GM23338 (cell line): ENCODE measurements around the gene NPC1. TPM values are rescaled to one million over a fixed set of nuclear protein-coding genes. Genes with fewer than 3 reads are reported as not detected.

Experiments used
- ATAC-seq: fragments of 200-7000 bp; cut with Tn5 transposase; 3 replicates; pipeline ENCODE4 v1.9.1; 2020
- DNase-seq: peaks from one replicate; pipeline ENCODE4 v3.0.0-alpha.2; 2015; ENCODE audit warnings: low spot score
- H2AFZ ChIP-seq: fragments of 200-600 bp; sonication (generic); 2 replicates; pipeline ENCODE4 v1.8.0; 2016; ENCODE audit warnings: antibody characterized with exemption, mild to moderate bottlenecking, moderate library complexity
- H3F3A ChIP-seq: fragments of 200-600 bp; sonication (generic); replicated peaks from 2 replicates; pipeline ENCODE4 v1.8.0; 2017; ENCODE audit warnings: antibody characterized with exemption, mixed run types, low read depth
- H3K27ac ChIP-seq: fragments of 200-600 bp; sonication (generic); 2 replicates; pipeline ENCODE4 v1.6.1; 2016; ENCODE audit warnings: low read depth
- H3K27me3 ChIP-seq: fragments of 200-600 bp; sonication (generic); 2 replicates; pipeline ENCODE4 v1.8.0; 2016; ENCODE audit warnings: mild to moderate bottlenecking, mixed run types, moderate library complexity; ENCODE audit not compliant: insufficient read depth
- H3K36me3 ChIP-seq: fragments of 200-600 bp; sonication (generic); 2 replicates; pipeline ENCODE4 v1.8.0; 2016; ENCODE audit warnings: mild to moderate bottlenecking; ENCODE audit not compliant: insufficient read depth
- H3K4me1 ChIP-seq: fragments of 200-600 bp; sonication (generic); 2 replicates; pipeline ENCODE4 v1.8.0; 2016; ENCODE audit warnings: mild to moderate bottlenecking, moderate library complexity; ENCODE audit not compliant: insufficient read depth
- H3K4me2 ChIP-seq: fragments of 200-600 bp; sonication (generic); 2 replicates; pipeline ENCODE4 v1.7.1; 2017; ENCODE audit warnings: mixed run types
- H3K4me3 ChIP-seq: fragments of 200-600 bp; sonication (generic); 2 replicates; pipeline ENCODE4 v1.6.1; 2016; ENCODE audit warnings: mixed run types
- H3K79me2 ChIP-seq: fragments of 200-600 bp; sonication (generic); replicated peaks from 2 replicates; pipeline ENCODE4 v1.8.0; 2017; ENCODE audit warnings: mild to moderate bottlenecking; ENCODE audit not compliant: insufficient read depth
- H3K9me2 ChIP-seq: fragments of 200-600 bp; sonication (generic); 2 replicates; pipeline ENCODE4 v1.8.0; 2017; ENCODE audit not compliant: insufficient read depth
- H4K20me1 ChIP-seq: fragments of 200-600 bp; sonication (generic); replicated peaks from 2 replicates; pipeline ENCODE4 v1.8.0; 2017; ENCODE audit warnings: mild to moderate bottlenecking; ENCODE audit not compliant: insufficient read depth
- H3K27ac Mint-ChIP-seq: 2 replicates; pipeline ENCODE4 v1.8.0; 2020; ENCODE audit warnings: inconsistent platforms, mild to moderate bottlenecking, moderate library complexity, mixed read lengths
- H3K27me3 Mint-ChIP-seq: 3 replicates; pipeline ENCODE4 v1.8.0; 2022; ENCODE audit warnings: low read depth, mild to moderate bottlenecking, moderate library complexity, mixed read lengths, inconsistent platforms; ENCODE audit not compliant: insufficient read depth, poor library complexity
- H3K36me3 Mint-ChIP-seq: 3 replicates; pipeline ENCODE4 v1.8.0; 2021; ENCODE audit warnings: low read depth, mild to moderate bottlenecking, inconsistent platforms, moderate library complexity, mixed read lengths
- H3K4me1 Mint-ChIP-seq: 3 replicates; pipeline ENCODE4 v1.8.0; 2020; ENCODE audit warnings: mild to moderate bottlenecking, inconsistent platforms, mixed read lengths
- H3K4me3 Mint-ChIP-seq: 3 replicates; pipeline ENCODE4 v1.8.0; 2021; ENCODE audit warnings: moderate library complexity, mild to moderate bottlenecking, inconsistent platforms, mixed read lengths
- H3K9me3 Mint-ChIP-seq: 3 replicates; pipeline ENCODE4 v1.8.0; 2020; ENCODE audit warnings: moderate library complexity, mild to moderate bottlenecking, inconsistent platforms, mixed read lengths
- CREB1 ChIP-seq: fragments of 250-450 bp; sonication (Bioruptor Pico); IDR thresholded peaks from 2 replicates; pipeline ENCODE4 v1.5.0; 2020; ENCODE audit warnings: low read depth, mild to moderate bottlenecking, moderate library complexity
- CTCF ChIP-seq, 2 experiments: fragments of 200-600 bp in 1 of 2; sonication (generic) in 1 of 2; conservative IDR thresholded peaks; 2 replicates each; pipeline versions ENCODE4 v1.5.1 to v1.6.1; 2016 to 2017; ENCODE audit warnings: antibody characterized with exemption in 2 of 2, low read depth in 2 of 2, mild to moderate bottlenecking in 2 of 2, moderate library complexity in 1 of 2
- ETS1 ChIP-seq: IDR thresholded peaks from 2 replicates; pipeline ENCODE4 v1.6.1; 2016; ENCODE audit warnings: antibody characterized with exemption
- EZH2 ChIP-seq: fragments of 200-600 bp; sonication (generic); IDR thresholded peaks from one replicate; pipeline ENCODE4 v1.8.0; 2017; ENCODE audit warnings: antibody characterized with exemption, mild to moderate bottlenecking, low read depth; ENCODE audit not compliant: unreplicated experiment
- EZH2phosphoT487 ChIP-seq: fragments of 200-600 bp; sonication (generic); IDR thresholded peaks from one replicate; pipeline ENCODE4 v1.8.1; 2018; ENCODE audit warnings: antibody characterized with exemption; ENCODE audit not compliant: unreplicated experiment
- JUNB ChIP-seq: IDR thresholded peaks from one replicate; pipeline ENCODE4 v1.6.1; 2016; ENCODE audit warnings: antibody characterized with exemption; ENCODE audit not compliant: unreplicated experiment
- NANOG ChIP-seq: IDR thresholded peaks from 2 replicates; pipeline ENCODE4 v1.6.1; 2016; ENCODE audit warnings: antibody characterized with exemption, borderline replicate concordance
- POLR2AphosphoS5 ChIP-seq: IDR thresholded peaks from 2 replicates; pipeline ENCODE4 v1.6.1; 2016; ENCODE audit warnings: antibody characterized with exemption, low read depth
- REST ChIP-seq: IDR thresholded peaks from one replicate; pipeline ENCODE4 v1.6.1; 2018; ENCODE audit warnings: antibody characterized with exemption; ENCODE audit not compliant: unreplicated experiment
- STAT1 ChIP-seq: IDR thresholded peaks from one replicate; pipeline ENCODE4 v1.6.1; 2016; ENCODE audit warnings: antibody characterized with exemption; ENCODE audit not compliant: unreplicated experiment
- ZNF114 ChIP-seq: fragments of 250-450 bp; sonication (Bioruptor Pico); IDR thresholded peaks from 2 replicates; pipeline ENCODE4 v1.5.0; 2020; ENCODE audit warnings: mild to moderate bottlenecking, moderate library complexity
- polyA plus RNA-seq: library from polyadenylated mRNA; unstranded; fragments of >200 nt; fragmentation: Nextera tagmentation; extraction: Ambion mirVana; gene quantifications from 2 replicates; pipeline ENCODE4 v1.2.1, GENCODE V29; 2016
- total RNA-seq: library from RNA; depleted of rRNA; stranded (reverse); fragments of >200 nt; shearing (Covaris generic); gene quantifications from 2 replicates; pipeline ENCODE4 v1.2.3, GENCODE V29; 2014

NPC1 gene
- total and polyA plus RNA-seq, 2 experiments from 2014 or later = 18.4 to 45.1 TPM

GRCh38 chr18:23612434-23613090, 26.3 kb upstream of the NPC1 start:
- no peaks in the 10 kb centered on the region for H3K9me2 ChIP-seq
- TF ChIP-seq POLR2AphosphoS5 = no peak
- TF ChIP-seq EZH2 = no peak
- no peak for TF ChIP-seq EZH2phosphoT487
- no peak for TF ChIP-seq CTCF (conservative IDR thresholded peaks at IDR 0.05; ENCODE audit: low read depth in 2 of 2)
- no peak for TF ChIP-seq ZNF114 (CRISPR knock-in tag)
- TF ChIP-seq STAT1 = no peak
- no peak for TF ChIP-seq REST
- TF ChIP-seq CREB1 (CRISPR knock-in tag) = no peak
- TF ChIP-seq JUNB = no peak
- no peak overlapping the region for H3K27ac ChIP-seq
- ATAC-seq (no peak), DNase-seq (no peak)
- Mint-ChIP-seq H3K27me3 (peaks cover under 1% of the 10 kb centered on the region), H3K27ac (no peak overlapping the region), H3K36me3 (no peaks in the 10 kb centered on the region), H3K4me3 (no peak overlapping the region), H3K4me1 (no peaks in the 10 kb centered on the region; the same call in 2 of the 3 replicates), H3K9me3 (no peaks in the 10 kb centered on the region)
- no peaks in the 10 kb centered on the region for H3F3A ChIP-seq
- no peak overlapping the region for H3K4me3 ChIP-seq
- H3K36me3 ChIP-seq = no peaks in the 10 kb centered on the region
- no peak overlapping the region for H2AFZ ChIP-seq
- H4K20me1 ChIP-seq = no peaks in the 10 kb centered on the region
- no peaks in the 10 kb centered on the region for H3K79me2 ChIP-seq
- no peaks in the 10 kb centered on the region for H3K27me3 ChIP-seq
- no peak overlapping the region for H3K4me2 ChIP-seq
- no peaks in the 10 kb centered on the region for H3K4me1 ChIP-seq

- Histone ChIP-seq H3K27me3 (no peaks in the 10 kb centered on the region), H3K36me3 (no peaks in the 10 kb centered on the region), H4K20me1 (no peaks in the 10 kb centered on the region; the same call in 1 of the 2 replicates), H3K4me1 (no peaks in the 10 kb centered on the region), H3K27ac (no peak overlapping the region), H3K79me2 (no peaks in the 10 kb centered on the region), H3K4me3 (no peak overlapping the region), H3F3A (no peaks in the 10 kb centered on the region), H2AFZ (no peak overlapping the region), H3K4me2 (no peak overlapping the region), H3K9me2 (no peaks in the 10 kb centered on the region)
- H3K27me3 Mint-ChIP-seq = peaks cover 2% of the 10 kb centered on the region
- H3K27ac Mint-ChIP-seq = no peak overlapping the region
- DNase-seq (no peak), ATAC-seq (no peak)
- no peaks in the 10 kb centered on the region for H3K4me1 Mint-ChIP-seq
- no peaks in the 10 kb centered on the region for H3K9me3 Mint-ChIP-seq
- no peak overlapping the region for H3K4me3 Mint-ChIP-seq
- no peaks in the 10 kb centered on the region for H3K36me3 Mint-ChIP-seq
- no peak for TF ChIP-seq EZH2
- TF ChIP-seq NANOG = no peak
- no peak for TF ChIP-seq REST
- TF ChIP-seq ZNF114 (CRISPR knock-in tag) = no peak
- TF ChIP-seq JUNB = no peak
- no peak for TF ChIP-seq ETS1
Measured at GRCh38 chr18:23609390-23610023, 23.2 kb upstream of the NPC1 start.
